ENCODE data around the gene MTMR6.

Gene MTMR6

DNA sequence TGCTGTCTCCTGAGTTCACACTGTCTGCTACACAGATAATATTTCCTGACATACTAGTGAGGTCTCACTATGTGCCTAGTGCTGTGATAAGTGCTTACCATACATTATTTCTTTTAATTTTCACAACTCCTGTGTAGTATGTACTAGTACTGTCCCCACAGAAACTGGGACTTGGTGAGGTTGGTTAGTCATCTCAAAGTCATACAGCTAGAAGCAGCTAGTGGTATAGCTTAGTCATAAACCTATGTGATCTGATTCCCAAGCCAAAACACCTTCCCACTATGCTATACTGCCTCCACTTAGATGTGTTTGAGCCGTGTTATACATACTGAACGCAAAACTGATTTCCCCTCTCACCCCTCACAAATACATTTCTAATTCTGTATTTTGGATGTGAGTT lies 10.5 kb downstream of the MTMR6 start:
- no peak for FAIRE-seq

DNA sequence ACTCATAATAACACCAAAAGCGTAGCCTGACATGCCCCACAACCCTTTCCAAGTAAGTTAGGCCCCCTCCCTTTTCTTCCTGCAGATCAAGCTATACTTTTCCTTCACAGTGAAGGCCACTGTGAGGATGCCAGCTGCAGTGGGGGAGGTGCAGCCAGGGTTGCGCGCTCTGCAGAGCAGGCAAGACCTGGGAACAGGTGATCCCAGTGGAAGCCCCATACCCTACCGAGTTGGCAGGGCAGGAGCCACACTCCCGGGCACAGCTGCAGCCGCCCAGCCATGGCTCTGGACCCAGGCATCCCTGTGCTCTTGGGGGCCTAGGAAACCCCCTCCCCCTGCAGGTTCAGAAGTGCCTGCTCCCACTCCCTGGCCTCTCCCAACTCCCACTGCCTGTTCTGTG lies 18.7 kb downstream of the MTMR6 start:
- no peak for FAIRE-seq

DNA sequence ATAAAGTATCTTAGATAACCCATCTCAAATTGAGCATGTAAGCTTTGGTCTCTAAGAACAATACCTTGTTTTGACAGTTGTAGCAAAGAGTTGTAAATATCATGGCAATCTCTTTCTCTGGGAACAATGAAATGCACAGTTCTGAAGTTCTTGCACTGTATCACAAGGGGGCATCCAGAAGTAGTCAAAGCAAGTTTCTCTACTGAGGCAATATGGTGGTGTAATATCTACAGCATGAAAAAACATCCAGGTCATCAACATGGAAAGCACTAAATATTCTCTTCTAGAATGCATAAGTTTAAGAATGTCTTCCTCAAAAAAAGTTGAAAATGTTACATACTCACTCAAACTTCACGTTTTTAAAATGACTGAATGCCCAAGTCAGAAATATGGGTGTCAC lies 19.6 kb downstream of the MTMR6 start:
- no peak for FAIRE-seq

DNA sequence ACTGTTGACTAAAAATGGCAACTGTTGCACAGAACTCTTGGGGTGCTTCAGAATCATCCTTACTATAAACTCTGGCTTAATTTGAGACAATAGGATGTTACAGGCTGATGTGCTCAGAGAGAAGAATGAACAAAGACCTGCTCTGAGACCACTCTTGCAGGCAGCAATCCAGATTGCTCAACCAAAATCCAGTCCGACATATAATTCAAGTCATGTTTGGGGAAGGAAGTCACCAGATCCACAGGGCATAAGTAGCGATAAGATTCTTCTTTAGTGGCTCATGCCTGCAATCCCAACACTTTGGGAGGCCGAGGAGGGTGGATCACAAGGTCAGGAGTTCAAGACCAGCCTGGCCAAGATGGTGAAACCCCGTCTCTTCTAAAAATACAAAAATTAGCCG lies 20.6 kb downstream of the MTMR6 start:
- no peak for FAIRE-seq

DNA sequence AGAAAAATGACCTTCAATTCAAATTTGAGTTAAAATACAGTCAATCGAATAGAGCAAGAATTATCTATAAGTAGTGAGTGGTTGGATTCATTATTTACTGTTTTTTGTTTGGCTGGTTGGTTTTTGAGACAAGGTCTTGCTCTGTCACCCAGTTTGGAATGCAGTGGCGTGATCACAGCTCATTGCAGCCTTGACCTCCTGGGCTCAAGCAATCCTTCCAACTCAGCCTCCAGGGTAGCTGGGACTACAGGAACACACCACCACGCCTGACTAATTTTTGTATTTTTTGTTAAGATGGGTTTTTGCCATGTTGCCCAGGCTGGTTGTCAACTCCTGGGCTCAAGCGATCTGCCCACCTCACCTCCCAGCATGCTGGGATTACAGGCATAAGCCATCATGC lies 25.0 kb downstream of the MTMR6 start:
- FAIRE-seq = no peak

DNA sequence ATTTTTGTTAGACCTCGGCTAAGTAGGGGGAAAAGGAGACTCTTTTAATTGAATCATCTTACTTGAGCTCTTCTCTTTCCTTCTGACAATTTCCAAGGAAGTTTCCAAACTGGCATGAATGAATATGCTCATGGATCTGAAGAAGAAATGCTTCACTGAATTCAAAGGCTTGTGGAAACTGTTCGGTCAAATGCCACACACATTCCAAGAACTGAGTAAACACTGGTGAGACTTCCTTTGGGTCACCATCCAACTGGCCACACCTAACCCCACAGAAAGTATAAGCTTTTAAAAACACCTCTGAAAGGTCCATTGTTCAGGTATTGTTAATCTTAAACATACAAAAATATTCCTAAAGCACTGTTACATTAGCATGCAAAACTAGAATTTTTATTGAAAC lies 33.6 kb downstream of the MTMR6 start:
- no peak for FAIRE-seq

DNA sequence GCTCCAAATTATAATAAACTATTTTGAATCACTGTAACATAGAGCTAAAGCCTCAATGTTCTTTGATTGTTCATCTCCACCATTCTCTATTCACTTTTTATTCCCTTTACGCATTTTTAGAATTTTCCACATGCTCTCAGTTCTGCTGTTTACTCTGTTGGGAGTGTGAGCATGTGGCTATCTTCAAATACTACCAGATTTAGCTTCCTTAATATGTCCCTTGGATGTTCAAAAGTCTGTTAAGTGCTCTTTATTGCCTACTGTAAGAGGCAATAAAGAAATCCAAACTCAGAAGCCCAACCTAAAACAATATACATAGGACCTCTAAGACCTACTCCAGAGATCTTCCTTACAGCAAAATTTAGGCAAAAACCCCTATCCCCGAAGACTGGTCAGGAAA lies 34.5 kb downstream of the MTMR6 start:
- no peak for FAIRE-seq

DNA sequence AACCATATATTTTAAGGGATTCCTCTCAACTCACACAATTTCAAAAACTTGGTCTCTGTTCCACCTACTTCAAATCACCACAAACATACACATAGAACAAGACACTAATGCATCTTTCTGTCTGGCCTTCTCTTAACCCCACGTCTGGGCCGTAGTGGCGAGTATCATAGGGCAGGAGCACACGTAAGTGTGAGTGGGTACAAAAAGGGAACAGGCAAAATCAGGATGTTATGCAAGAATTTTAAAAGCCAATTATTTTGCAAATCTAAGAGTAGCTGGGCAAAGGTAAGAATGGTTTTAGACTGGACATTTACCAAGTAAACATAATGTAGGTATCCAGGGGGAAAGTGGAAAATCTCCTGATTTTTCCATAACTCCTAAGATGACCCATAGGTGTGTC lies 35.1 kb downstream of the MTMR6 start:
- FAIRE-seq = no peak

DNA sequence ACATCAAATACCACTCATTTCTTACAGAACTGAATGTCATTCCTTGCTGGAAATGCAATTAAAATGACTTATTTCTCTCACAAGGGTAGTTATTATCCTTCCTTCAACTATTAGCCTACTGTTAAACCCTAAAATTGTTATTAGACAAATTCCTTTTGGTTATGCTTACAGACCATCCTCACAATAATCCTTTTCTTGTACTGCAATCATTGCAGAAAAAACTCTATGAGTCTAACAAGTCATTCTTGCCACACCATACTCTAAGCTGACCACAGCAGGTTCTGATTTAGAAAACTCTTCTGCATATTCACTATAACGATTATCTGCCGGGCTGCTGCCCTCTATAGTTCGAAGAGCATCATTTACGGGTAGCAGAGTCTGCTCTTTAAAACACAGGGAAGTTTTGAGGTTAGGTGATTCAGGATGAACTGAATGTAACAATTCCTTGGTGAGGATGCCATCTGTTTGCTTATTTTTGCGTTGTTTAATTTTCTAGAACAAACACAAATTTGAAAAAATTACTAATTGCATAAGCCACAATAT lies 38.2 kb downstream of the MTMR6 start:
- FAIRE-seq = no peak

DNA sequence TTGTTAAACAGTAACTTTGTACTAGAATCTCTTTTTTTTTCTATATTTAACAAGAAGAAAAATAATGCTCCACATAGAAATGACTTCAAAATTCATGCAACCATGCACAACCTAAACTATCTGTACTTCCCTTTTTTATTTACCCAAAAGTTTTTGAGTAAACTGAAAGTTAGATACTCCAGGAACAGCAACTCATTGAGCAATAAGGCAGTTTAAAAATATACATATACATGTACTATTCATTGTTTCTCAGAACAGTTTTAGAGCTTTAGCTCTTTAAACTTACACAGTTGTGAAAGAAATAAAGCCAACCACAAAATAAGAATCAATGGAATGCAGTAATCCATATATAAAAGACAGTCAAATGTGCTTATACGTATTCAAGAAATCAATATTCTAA lies 39.2 kb downstream of the MTMR6 start:
- no peak for FAIRE-seq

DNA sequence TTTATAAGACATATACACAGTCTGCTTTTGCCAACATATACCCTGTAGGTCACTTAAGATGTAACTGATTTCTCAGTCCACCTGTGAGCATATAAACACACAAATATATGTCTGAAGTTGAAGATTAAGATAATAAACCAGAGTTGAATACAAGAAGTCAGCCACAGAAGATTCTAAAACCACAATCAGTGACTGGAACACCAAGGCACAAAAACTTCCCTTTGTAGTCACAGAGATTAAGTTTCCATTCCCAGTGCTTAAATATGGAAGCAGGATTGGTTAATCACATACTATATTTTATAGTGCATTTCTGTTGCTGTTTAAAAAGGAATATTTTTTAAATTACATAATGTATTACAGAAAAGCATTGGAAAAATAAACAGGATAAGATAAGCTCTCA lies 39.9 kb downstream of the MTMR6 start:
- FAIRE-seq = no peak

DNA sequence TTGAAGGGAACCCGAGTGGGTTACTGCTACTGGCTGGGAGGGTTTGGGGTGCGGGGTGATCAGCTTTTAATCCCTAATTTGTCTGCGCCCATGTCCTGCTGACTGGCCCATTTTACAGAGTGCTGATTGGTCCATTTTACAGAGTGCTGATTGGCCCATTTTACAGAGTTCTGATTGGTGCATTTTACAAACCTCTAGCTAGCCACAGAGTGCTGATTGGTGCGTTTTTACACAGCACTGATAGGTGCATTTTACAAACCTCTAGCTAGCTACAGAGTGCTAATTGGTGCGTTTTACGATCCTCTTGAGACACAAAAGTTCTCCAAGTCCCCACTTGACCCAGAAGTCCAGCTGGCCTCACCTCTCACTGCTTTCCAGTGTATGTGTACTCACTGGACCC lies 43.2 kb downstream of the MTMR6 start:
- no peak for FAIRE-seq

DNA sequence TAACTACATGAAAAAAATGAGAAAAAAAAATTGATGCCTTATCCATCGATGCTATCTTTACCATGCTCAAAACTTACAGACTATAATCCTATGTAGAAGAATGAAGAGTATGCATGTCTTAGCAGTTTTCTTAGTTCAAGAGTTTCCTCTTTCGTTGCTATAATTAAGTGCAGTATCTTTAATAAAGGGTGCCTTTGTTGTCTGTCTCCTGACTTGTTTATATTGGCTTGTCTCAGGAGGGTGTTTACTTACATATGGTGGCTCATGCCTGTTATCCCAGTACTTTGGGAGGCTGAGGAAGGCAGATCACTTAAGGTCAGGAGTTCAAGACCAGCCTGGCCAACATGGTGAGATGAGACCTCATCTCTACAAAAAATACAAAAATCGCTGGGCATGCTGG lies 44.3 kb downstream of the MTMR6 start:
- FAIRE-seq = no peak

DNA sequence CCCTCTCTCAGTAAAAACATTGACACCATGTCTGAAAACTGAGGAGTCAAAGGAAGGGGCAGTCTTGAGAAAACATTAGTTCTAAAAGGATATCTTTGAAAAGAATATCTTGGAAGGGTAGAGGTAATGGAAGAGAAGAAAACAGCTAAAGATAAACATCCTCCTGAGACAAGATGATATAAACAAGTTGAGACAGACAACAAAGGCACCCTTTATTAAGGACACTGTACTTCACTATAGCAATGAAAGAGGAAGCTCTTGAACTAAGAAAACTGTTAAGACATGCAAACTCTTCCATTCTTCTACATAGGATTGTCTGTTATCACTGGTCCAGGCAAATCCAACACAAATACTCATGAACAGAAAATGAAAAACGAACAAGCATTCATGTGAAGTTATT lies 46.3 kb downstream of the MTMR6 start:
- no peak for FAIRE-seq

DNA sequence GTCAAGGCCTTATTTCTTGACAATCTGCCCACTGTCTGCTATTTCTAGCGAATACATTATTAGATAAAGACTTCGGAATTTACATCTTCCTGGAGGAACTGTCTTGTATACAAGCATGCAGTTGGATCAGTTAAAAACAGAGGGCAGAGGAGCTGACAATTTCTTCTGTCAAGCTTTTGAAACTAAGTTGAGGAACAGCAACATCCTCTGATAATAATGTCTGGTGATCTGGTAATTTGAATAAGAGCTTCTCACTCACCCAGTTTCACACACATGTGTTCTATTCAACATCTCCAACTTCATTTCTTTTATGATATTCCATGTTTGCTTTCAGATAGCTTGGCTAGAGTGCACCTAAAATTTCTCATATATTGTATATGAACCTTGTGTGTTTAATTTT lies 50.2 kb downstream of the MTMR6 start:
- no peak for FAIRE-seq

DNA sequence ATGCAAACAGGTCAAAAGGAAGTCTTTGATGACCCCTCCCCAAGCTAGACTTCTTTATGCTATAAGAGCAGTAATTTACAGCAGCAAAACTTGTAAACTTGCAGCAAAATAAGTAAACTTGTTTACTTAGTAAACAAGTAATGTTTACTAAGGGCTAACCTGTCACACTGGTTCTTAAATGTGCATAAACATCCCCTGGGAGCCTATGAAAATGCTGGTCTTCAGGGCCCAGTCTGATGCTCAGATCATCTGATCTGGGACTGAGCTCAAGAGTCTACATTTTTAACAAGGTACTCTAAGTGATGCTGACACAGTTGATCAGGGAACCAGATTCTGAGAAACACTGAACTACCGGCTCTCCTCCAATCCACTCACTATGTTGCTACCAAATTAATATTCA lies 53.4 kb downstream of the MTMR6 start:
- no peak for FAIRE-seq

DNA sequence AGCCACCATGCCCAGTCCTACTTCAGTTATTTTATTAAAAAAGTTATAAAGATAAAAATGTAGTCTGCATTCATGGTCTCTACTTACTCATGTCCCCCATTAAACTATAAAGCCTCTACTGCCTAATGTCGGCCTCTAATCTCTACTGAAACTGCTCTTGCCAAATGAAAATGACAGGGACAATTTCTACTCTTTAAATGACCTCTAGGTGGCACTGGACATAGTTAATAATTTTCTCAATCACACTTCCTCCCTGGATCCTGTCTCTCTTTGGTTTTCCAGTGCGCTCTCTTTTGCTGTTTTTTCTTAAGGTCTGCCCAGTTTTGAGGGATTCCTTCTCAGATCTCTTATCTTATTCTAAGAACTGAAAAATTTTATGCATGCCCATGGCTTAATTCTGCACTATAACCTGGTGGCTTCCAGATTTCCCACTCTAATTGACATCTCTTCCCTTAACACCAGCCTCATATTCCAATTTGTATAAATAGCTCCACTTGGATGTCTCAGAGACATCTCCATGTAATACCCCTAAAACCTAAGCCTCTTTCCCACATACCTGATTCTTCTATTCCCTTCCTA lies 54.3 kb downstream of the MTMR6 start:
- no peak for FAIRE-seq

DNA sequence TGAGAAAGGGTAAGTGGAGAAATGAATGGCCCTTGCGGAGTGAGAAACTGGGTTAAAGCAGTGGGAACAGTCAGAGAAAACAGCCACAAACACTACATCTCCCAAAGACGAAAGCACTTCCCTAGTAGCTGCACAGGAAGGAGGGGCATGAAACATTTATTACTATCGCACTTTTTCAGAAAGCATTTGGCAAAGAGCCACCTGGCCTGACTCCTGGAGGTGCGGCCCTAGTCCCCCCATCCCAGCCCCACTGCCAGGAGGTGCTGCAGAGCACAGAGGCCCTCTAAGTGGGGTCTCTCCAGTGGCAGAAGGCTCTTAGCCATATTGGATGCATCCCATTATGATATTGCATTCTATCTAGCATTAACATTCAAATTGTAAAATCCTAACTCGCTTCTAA lies 55.8 kb downstream of the MTMR6 start:
- FAIRE-seq = no peak

DNA sequence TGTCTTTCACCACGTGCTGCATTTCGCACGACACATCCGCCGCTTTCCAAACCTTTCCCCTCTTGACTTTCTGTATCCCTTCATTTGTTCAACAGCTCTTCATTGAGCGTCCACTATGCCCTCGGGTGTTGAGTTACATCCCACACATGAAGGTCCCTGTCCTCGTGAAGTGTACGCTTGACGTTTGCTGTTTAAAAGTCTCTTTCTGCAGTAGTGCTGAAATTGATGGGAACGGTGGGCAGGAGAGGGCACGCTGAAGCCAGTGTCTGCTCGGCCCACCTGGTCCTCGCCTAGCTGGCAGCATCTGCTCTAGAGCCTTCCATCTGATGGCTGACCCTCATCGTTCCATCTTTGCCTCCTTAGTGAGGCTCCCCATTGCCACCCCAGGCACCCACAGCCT lies 59.6 kb downstream of the MTMR6 start:
- FAIRE-seq = no peak

DNA sequence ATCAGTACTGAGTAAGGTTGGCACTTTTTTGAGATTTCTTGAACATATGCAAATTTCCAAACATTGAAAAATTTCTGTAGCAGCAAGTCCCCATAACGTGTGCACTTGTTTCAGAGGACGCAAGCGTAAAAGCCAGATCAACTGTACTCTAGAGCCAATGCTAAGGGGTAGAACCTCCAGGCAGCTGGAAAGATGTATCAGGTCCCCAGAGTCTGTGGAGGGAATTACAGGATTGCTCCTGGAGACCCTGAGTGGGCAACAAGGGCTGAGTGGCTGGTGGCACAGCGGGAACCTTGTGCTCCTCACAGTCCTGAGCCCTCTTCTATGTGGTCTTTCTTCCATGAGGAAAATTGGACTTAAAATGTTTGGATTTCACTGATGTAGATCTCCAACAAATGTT lies 61.3 kb downstream of the MTMR6 start:
- FAIRE-seq = no peak

DNA sequence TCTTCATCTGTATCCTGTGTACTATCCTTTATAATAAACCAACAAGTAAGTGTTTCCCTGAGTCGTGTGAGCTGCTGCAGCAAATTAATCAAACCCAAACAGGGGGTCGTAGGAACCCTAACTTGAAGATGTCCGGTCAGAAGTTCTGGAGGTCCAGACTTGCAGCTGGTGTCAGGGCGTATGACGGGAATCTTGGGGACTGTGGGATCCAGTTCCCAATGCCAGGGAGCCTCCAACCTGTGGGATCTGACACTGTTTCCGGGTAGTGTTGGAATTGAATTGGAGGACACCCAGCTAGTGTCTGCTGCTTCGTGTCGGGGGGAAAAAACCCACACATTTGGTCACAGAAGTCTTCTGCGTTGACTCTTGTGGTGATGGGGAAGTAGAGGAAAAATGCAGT lies 63.1 kb downstream of the MTMR6 start:
- no peak for FAIRE-seq

DNA sequence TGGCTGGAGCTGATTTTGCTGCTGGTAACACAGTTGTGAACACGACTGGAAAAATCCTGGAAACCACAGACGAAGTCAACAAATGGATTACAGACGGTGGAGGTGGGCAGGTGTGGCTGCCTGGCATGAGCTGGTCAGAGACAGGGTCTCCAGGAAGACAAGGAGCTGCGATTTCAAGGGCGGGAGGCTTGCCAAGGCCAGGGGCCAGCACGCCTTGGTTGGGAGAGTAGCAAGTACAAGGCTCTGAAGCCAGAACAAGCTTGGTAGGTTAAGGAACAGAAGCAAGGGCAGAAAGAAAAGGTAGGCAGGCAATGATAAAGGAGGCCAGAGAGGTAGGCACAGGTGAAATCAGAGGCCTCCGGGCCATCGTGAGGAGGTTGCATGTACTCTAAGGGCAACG lies 64.5 kb downstream of the MTMR6 start:
- FAIRE-seq = no peak

DNA sequence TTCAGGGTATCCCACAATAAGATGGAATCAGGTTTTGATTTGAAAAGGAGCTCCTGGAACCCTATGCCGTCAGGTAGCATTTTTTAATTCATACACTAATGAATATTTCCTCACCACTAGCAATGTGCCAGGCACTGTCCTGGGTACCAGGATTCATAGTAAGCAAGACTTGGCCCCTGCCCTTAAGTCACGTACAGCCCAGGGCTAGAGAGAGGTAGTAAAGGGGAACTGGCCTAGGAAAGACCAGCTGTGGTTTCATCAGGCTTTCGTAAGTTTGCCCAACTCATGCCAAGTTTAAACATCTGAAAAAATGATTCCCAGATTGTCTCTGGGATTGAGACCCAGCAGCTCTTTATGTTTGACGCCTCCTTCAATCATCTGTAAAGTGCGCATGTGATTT lies 69.3 kb downstream of the MTMR6 start:
- FAIRE-seq = no peak

DNA sequence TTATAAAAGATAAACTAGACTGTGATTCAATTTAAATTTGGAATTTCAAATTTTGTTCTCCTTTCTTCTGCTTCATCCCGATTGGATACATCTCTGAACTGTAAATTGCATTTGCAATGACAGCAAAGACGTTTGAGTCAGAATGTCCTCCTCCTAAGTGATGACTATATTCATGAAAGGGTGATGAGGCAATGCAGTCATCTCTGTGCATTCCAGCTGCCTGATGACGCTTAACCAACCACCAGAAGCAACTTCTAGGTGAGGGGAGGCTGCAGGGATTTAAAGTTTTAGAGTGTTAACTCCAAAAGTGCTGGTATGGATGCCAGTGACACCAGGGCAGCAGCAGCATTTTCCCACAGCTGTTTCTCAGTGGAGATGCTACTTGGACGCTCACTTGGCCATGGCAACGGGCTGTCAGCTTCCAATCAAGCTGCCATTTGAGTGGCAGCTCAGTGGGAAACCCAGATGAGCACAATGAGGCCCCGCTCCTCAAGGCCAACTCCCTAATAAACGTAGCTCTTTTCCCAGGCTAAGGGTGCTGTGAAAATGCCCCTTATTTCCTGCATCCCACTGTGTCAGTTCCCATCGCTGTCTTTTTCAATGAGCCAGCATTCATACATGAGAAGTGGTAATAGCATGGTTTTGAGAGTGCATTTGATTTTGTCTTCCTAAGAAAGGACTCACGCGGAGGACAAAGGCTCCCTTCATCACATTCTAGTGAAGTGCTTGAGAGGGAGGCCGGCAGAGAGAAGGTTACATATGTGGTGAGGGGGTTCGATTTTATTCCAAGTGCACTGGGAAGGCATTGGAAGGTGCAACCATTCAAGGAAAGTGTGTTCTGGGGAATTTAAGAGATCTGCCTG lies 70.0 kb downstream of the MTMR6 start:
- no peak for FAIRE-seq

DNA sequence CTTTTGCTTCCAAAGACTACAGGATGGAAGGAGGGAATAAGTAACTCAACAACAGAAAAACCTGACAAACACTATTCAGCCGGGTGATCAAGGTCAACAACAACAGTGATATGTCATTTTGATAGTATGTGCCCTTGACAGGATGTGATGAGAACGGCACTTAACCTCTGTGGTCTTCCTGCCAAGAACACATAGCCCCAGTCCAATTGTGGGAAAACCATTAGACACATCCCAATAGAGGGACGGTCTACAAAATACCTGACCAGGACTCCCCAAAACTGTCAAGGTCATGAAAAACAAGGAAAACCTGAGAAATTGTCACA lies 72.1 kb downstream of the MTMR6 start:
- no peak for FAIRE-seq
